H9 (cell line): ENCODE measurements around the gene NEGR1. TPM values are rescaled to one million over a fixed set of nuclear protein-coding genes. Genes with fewer than 3 reads are reported as not detected.

Experiments used
- DNase-seq: peaks from one replicate; pipeline ENCODE4 v3.0.0-alpha.2; 2017
- H2AFZ ChIP-seq: one replicate; pipeline ENCODE4 v1.6.1; 2013; ENCODE audit warnings: mild to moderate bottlenecking, low read length, control low read depth, moderate library complexity
- H2AK5ac ChIP-seq: 2 replicates; pipeline ENCODE4 v1.6.1; 2013; ENCODE audit warnings: low read length, control low read depth, mixed read lengths; ENCODE audit not compliant: insufficient read length
- H2BK120ac ChIP-seq: one replicate; pipeline ENCODE4 v1.6.1; 2013; ENCODE audit warnings: low read depth, mild to moderate bottlenecking, low read length, control low read depth, inconsistent platforms; ENCODE audit not compliant: poor library complexity, severe bottlenecking
- H2BK12ac ChIP-seq: 2 replicates; pipeline ENCODE4 v1.6.1; 2013; ENCODE audit warnings: low read length, control low read depth, mixed read lengths, low read depth; ENCODE audit not compliant: insufficient read length
- H2BK15ac ChIP-seq: 2 replicates; pipeline ENCODE4 v1.6.1; 2013; ENCODE audit warnings: low read depth, low read length, control low read depth
- H2BK20ac ChIP-seq: one replicate; pipeline ENCODE4 v1.6.1; 2013; ENCODE audit warnings: low read depth, mild to moderate bottlenecking, low read length, control low read depth, inconsistent platforms; ENCODE audit not compliant: poor library complexity, severe bottlenecking
- H2BK5ac ChIP-seq: 2 replicates; pipeline ENCODE4 v1.6.1; 2013; ENCODE audit warnings: low read length, control low read depth, mixed read lengths; ENCODE audit not compliant: insufficient read length
- H3K14ac ChIP-seq: 2 replicates; pipeline ENCODE4 v1.6.1; 2013; ENCODE audit warnings: low read length, control low read depth; ENCODE audit not compliant: insufficient read depth
- H3K18ac ChIP-seq: 2 replicates; pipeline ENCODE4 v1.6.1; 2013; ENCODE audit warnings: low read depth, mild to moderate bottlenecking, mixed read lengths, low read length, control low read depth; ENCODE audit not compliant: insufficient read length
- H3K23ac ChIP-seq: 2 replicates; pipeline ENCODE4 v1.6.1; 2013; ENCODE audit warnings: low read length, control low read depth, mixed read lengths, low read depth; ENCODE audit not compliant: insufficient read length
- H3K23me2 ChIP-seq: 2 replicates; pipeline ENCODE4 v1.6.1; 2013; ENCODE audit warnings: low read depth, mild to moderate bottlenecking, mixed read lengths, low read length, control low read depth; ENCODE audit not compliant: insufficient read length, poor library complexity, severe bottlenecking
- H3K27ac ChIP-seq: 2 replicates; pipeline ENCODE4 v1.5.1; 2013; ENCODE audit warnings: low read length, control low read depth, mixed read lengths, low read depth; ENCODE audit not compliant: insufficient read length
- H3K27me3 ChIP-seq: 2 replicates; pipeline ENCODE4 v1.6.1; 2013; ENCODE audit warnings: low read length, control low read depth, inconsistent platforms; ENCODE audit not compliant: insufficient read depth
- H3K4ac ChIP-seq: 2 replicates; pipeline ENCODE4 v1.6.1; 2013; ENCODE audit warnings: low read depth, mild to moderate bottlenecking, control low read depth, inconsistent platforms, low read length, moderate library complexity
- H3K4me1 ChIP-seq: 2 replicates; pipeline ENCODE4 v1.6.1; 2013; ENCODE audit warnings: low read length, control low read depth, inconsistent platforms; ENCODE audit not compliant: insufficient read depth
- H3K4me2 ChIP-seq: 2 replicates; pipeline ENCODE4 v1.6.1; 2013; ENCODE audit warnings: low read length, control low read depth, mixed read lengths; ENCODE audit not compliant: insufficient read length, insufficient read depth
- H3K56ac ChIP-seq: 2 replicates; pipeline ENCODE4 v1.6.1; 2013; ENCODE audit warnings: low read depth, mild to moderate bottlenecking, mixed read lengths, low read length, control low read depth; ENCODE audit not compliant: insufficient read length
- H3K79me1 ChIP-seq: 2 replicates; pipeline ENCODE4 v1.6.1; 2013; ENCODE audit warnings: low read depth, mild to moderate bottlenecking, moderate library complexity, low read length, control low read depth, inconsistent platforms; ENCODE audit not compliant: insufficient read depth, poor library complexity, severe bottlenecking
- H3K79me2 ChIP-seq: 2 replicates; pipeline ENCODE4 v1.6.1; 2013; ENCODE audit warnings: low read length, control low read depth, inconsistent platforms; ENCODE audit not compliant: insufficient read depth
- H3K9ac ChIP-seq: 2 replicates; pipeline ENCODE4 v1.6.1; 2013; ENCODE audit warnings: low read length, control low read depth, mixed read lengths; ENCODE audit not compliant: insufficient read length; ENCODE audit errors: extremely low read depth
- H3K9me3 ChIP-seq: one replicate; pipeline ENCODE4 v1.6.1; 2013; ENCODE audit warnings: low read depth, low read length, inconsistent platforms; ENCODE audit not compliant: control insufficient read depth
- H3T11ph ChIP-seq: one replicate; pipeline ENCODE4 v1.6.1; 2013; ENCODE audit warnings: mild to moderate bottlenecking, low read length, control low read depth, inconsistent platforms
- H4K20me1 ChIP-seq: one replicate; pipeline ENCODE4 v1.6.1; 2013; ENCODE audit not compliant: control insufficient read depth, insufficient read length, insufficient read depth
- H4K5ac ChIP-seq: 2 replicates; pipeline ENCODE4 v1.6.1; 2013; ENCODE audit warnings: low read depth, mild to moderate bottlenecking, mixed read lengths, low read length, control low read depth; ENCODE audit not compliant: insufficient read length
- H4K8ac ChIP-seq: replicated peaks from 2 replicates; pipeline ENCODE4 v1.6.1; 2013; ENCODE audit warnings: low read length, control low read depth, mixed read lengths, low read depth; ENCODE audit not compliant: insufficient read length
- H4K91ac ChIP-seq: 2 replicates; pipeline ENCODE4 v1.6.1; 2013; ENCODE audit warnings: low read depth, mild to moderate bottlenecking, moderate library complexity, mixed read lengths, low read length, control low read depth; ENCODE audit not compliant: insufficient read length
- H3K27ac Mint-ChIP-seq, 3 experiments: 2 replicates in 2 of 3; 3 replicates in 1 of 3; pipeline ENCODE4 v1.8.0; 2020 to 2021; ENCODE audit warnings: mixed read lengths in 3 of 3, mild to moderate bottlenecking in 1 of 3, moderate library complexity in 1 of 3
- H3K27me3 Mint-ChIP-seq: 2 replicates; pipeline ENCODE4 v1.8.0; 2021; ENCODE audit warnings: low read depth, mild to moderate bottlenecking, moderate library complexity, mixed read lengths
- H3K36me3 Mint-ChIP-seq, 3 experiments: 2 replicates in 2 of 3; 3 replicates in 1 of 3; pipeline ENCODE4 v1.8.0; 2020 to 2021; ENCODE audit warnings: low read depth in 3 of 3, mixed read lengths in 3 of 3; ENCODE audit not compliant: insufficient read depth in 1 of 3
- H3K4me1 Mint-ChIP-seq, 2 experiments: 2 replicates each; pipeline ENCODE4 v1.8.0; 2020; ENCODE audit warnings: mixed read lengths in 2 of 2
- H3K4me3 Mint-ChIP-seq, 2 experiments: 2 replicates in 1 of 2; 3 replicates in 1 of 2; pipeline ENCODE4 v1.8.0; 2020 to 2021; ENCODE audit warnings: mild to moderate bottlenecking in 2 of 2, mixed read lengths in 2 of 2, moderate library complexity in 1 of 2
- H3K9me3 Mint-ChIP-seq, 2 experiments: 2 replicates in 1 of 2; 3 replicates in 1 of 2; pipeline ENCODE4 v1.8.0; 2020; ENCODE audit warnings: mild to moderate bottlenecking in 2 of 2, mixed read lengths in 2 of 2, moderate library complexity in 1 of 2
- WGBS: extraction: QIAGEN DNeasy Blood & Tissue Kit; methylation state at CpG from one replicate; pipeline ENCODE4 v1.1.7; 2013; ENCODE audit warnings: missing lambda C conversion rate, low lambda C conversion rate, mixed read lengths; ENCODE audit not compliant: insufficient read length; ENCODE audit errors: extremely low coverage; 5-methylcytosine and 5-hydroxymethylcytosine counted together
- total RNA-seq: library from RNA; stranded (reverse); gene quantifications from 2 replicates; pipeline ENCODE4 v1.2.1, GENCODE V29; 2021
- TF ChIP-seq, protein P1 (sequence below): fragments of 200-600 bp; sonication (generic); conservative IDR thresholded peaks from 3 replicates; pipeline ENCODE4 v1.8.0; 2021; ENCODE audit warnings: antibody characterized with exemption, mild to moderate bottlenecking

The NEGR1 gene
- total RNA-seq, 1 experiment from 2014 or later, result 0.13 TPM

DNA sequence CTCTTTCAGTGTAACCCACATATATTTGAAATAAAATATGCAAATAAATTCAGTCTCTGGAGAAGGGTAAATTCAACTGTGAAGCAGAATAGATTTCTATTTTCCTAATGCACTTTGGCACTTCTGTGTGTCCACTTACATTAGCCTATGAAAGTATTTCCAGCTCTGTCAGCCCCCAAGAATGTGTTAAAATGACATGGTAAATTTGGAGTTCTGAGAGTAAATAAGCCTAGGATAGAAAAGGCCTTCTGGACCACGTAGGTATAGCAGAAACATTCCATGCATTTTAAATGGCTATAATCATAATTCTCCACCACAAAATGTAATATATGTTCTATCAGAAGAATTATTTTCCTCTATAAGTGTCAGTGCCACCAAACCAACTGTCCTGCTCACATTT, 276.2 kb downstream of the NEGR1 start:
- no peaks in the 10 kb centered on the region for H3K36me3 Mint-ChIP-seq
- H3K27ac Mint-ChIP-seq, result peak overlapping the region in 1 of 3 experiments; percentile 19; a peak in 1 of 7 replicates
- Histone ChIP-seq H4K91ac (no peak overlapping the region), H2BK20ac (no peak overlapping the region), H2BK12ac (no peak overlapping the region), H2BK15ac (no peak overlapping the region), H3K4me2 (no peak overlapping the region), H4K5ac (no peak overlapping the region), H2BK120ac (no peak overlapping the region), H4K8ac (no peak overlapping the region), H3K79me2 (no peaks in the 10 kb centered on the region), H2AK5ac (no peak overlapping the region), H3K79me1 (no peaks in the 10 kb centered on the region), H3K9me3 (no peaks in the 10 kb centered on the region), H3K9ac (no peak overlapping the region), H3T11ph (no peak overlapping the region), H3K27ac (no peak overlapping the region), H3K27me3 (no peaks in the 10 kb centered on the region), H3K56ac (no peak overlapping the region), H3K23ac (no peak overlapping the region), H3K4ac (no peak overlapping the region), H3K14ac (no peak overlapping the region), H4K20me1 (no peaks in the 10 kb centered on the region), H3K23me2 (no peaks in the 10 kb centered on the region), H2AFZ (no peak overlapping the region), H3K4me1 (no peaks in the 10 kb centered on the region; the same call in 1 of the 2 replicates), H2BK5ac (no peak overlapping the region), H3K18ac (no peak overlapping the region)
- DNase-seq, result no peak
- no peak overlapping the region for H3K4me3 Mint-ChIP-seq
- no peaks in the 10 kb centered on the region for H3K9me3 Mint-ChIP-seq
- peaks cover 29 to 31% of the 10 kb centered on the region in 2 experiments for H3K4me1 Mint-ChIP-seq
- no CpG with 5 or more reads among the region's 1 CpG for WGBS
- no peaks in the 10 kb centered on the region for H3K27me3 Mint-ChIP-seq
- TF ChIP-seq, protein P1, sequence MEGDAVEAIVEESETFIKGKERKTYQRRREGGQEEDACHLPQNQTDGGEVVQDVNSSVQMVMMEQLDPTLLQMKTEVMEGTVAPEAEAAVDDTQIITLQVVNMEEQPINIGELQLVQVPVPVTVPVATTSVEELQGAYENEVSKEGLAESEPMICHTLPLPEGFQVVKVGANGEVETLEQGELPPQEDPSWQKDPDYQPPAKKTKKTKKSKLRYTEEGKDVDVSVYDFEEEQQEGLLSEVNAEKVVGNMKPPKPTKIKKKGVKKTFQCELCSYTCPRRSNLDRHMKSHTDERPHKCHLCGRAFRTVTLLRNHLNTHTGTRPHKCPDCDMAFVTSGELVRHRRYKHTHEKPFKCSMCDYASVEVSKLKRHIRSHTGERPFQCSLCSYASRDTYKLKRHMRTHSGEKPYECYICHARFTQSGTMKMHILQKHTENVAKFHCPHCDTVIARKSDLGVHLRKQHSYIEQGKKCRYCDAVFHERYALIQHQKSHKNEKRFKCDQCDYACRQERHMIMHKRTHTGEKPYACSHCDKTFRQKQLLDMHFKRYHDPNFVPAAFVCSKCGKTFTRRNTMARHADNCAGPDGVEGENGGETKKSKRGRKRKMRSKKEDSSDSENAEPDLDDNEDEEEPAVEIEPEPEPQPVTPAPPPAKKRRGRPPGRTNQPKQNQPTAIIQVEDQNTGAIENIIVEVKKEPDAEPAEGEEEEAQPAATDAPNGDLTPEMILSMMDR, result no peak
